Hair follicle dermal papilla cell (primary cell): ENCODE results near the gene FLRT1. TPM values are rescaled to one million over a fixed set of nuclear protein-coding genes. Genes with fewer than 3 reads are reported as not detected.

Experiments used
- total RNA-seq: library from RNA; depleted of rRNA; stranded (reverse); fragments of >200 nt; gene quantifications from 2 replicates; pipeline ENCODE4 v1.2.3, GENCODE V29; 2012

Gene FLRT1
- under 0.01 and 0.32 TPM in 2 replicates for total RNA-seq

GRCh38 chr11:64035576-64035975 is at the start of gene FLRT1:
FLRT1 (plus strand) TSS chr11:64035931; CDS start chr11:64116268, 80,337 bp downstream.

GRCh38 chr11:63986156-63986931 is 49.4 kb upstream of the FLRT1 start, which contains the start of gene OTUB1:
OTUB1 (plus strand) TSS chr11:63986438; CDS start chr11:63986457, 19 bp downstream.

Other genes with a start within 250 kb of the FLRT1 start
- 18.9 and 23.0 TPM in 2 replicates for gene SPINDOC, start 222.5 kb upstream of the FLRT1 start, total RNA-seq
- 15.2 and 16.1 TPM in 2 replicates for gene MARK2, start 196.8 kb upstream of the FLRT1 start, total RNA-seq
- 1.6 and 2.1 TPM in 2 replicates for gene RCOR2, start 118.8 kb upstream of the FLRT1 start, total RNA-seq
- gene NAA40, start 96.9 kb upstream of the FLRT1 start, total RNA-seq: 16.2 and 17.7 TPM in 2 replicates
- 162 and 285 TPM in 2 replicates for gene COX8A, start 61.3 kb upstream of the FLRT1 start, total RNA-seq
- 34.4 and 35.7 TPM in 2 replicates for gene OTUB1, start 49.5 kb upstream of the FLRT1 start, total RNA-seq
- 16.1 and 21.0 TPM in 2 replicates for gene MACROD1, start 130.2 kb downstream of the FLRT1 start, total RNA-seq
- 110 and 125 TPM in 2 replicates for gene STIP1, start 150.2 kb downstream of the FLRT1 start, total RNA-seq
- gene FERMT3, start 170.8 kb downstream of the FLRT1 start, total RNA-seq: 1.1 and 1.9 TPM in 2 replicates
- 18.8 and 38.6 TPM in 2 replicates for gene TRPT1, start 190.3 kb downstream of the FLRT1 start, total RNA-seq
- 40.2 and 49.3 TPM in 2 replicates for gene NUDT22, start 190.3 kb downstream of the FLRT1 start, total RNA-seq
- gene DNAJC4, start 194.6 kb downstream of the FLRT1 start, total RNA-seq: 8.0 and 8.5 TPM in 2 replicates
- 20.6 and 24.8 TPM in 2 replicates for gene VEGFB, start 198.7 kb downstream of the FLRT1 start, total RNA-seq
- 21.1 and 29.4 TPM in 2 replicates for gene FKBP2, start 205.2 kb downstream of the FLRT1 start, total RNA-seq
- 102 and 129 TPM in 2 replicates for gene PPP1R14B, start 211.0 kb downstream of the FLRT1 start, total RNA-seq
- gene PLCB3, start 215.6 kb downstream of the FLRT1 start, total RNA-seq: 60.6 and 68.5 TPM in 2 replicates
- 64.0 and 66.5 TPM in 2 replicates for gene BAD, start 248.7 kb downstream of the FLRT1 start, total RNA-seq
- gene GPR137, start 249.9 kb downstream of the FLRT1 start, total RNA-seq: 11.1 and 13.5 TPM in 2 replicates